SK-N-SH (cell line): Measurements from ENCODE around the gene CCDC81. TPM values are rescaled to one million over a fixed set of nuclear protein-coding genes. Genes with fewer than 3 reads are reported as not detected.
A peak's percentile ranks its signal among the peaks of the same experiment; 100 is the strongest.

Source experiments
- CTCF ChIA-PET: fragments of 300-600, 350-600 bp; formaldehyde crosslinking; extraction: SDS; loops from one replicate; lab custom pipeline; 2021; lab: Yijun Ruan, JAX
- POLR2A ChIA-PET: fragments of 350-600 bp; sonication (Branson Sonifier 250); formaldehyde crosslinking; extraction: SDS; loops from one replicate; lab custom pipeline; 2020; ENCODE audit warnings: antibody characterized with exemption, inconsistent platforms; lab: Yijun Ruan, JAX
- DNase-seq: peaks from one replicate; pipeline ENCODE4 v3.0.0; 2012
- H2AFZ ChIP-seq: fragments of 200-600 bp; sonication (generic); 2 replicates; pipeline ENCODE4 v1.8.1; 2016; ENCODE audit warnings: antibody characterized with exemption, mild to moderate bottlenecking, low read depth
- H3F3A ChIP-seq: fragments of 200-600 bp; sonication (generic); replicated peaks from 2 replicates; pipeline ENCODE3; 2016; ENCODE audit warnings: antibody characterized with exemption, mild to moderate bottlenecking; ENCODE audit not compliant: insufficient read depth
- H3K27ac ChIP-seq, 2 experiments: fragments of 200-500 bp in 1 of 2; fragments of 200-600 bp in 1 of 2; sonication (Bioruptor generic) in 1 of 2; sonication (generic), shearing (Covaris generic) in 1 of 2; 2 replicates each; pipeline versions ENCODE4 v1.5.1 to v1.6.1; 2014 to 2016; ENCODE audit warnings: low read depth in 2 of 2, inconsistent platforms in 1 of 2, low read length in 1 of 2, mild to moderate bottlenecking in 1 of 2, mixed read lengths in 1 of 2
- H3K27me3 ChIP-seq: fragments of 200-600 bp; sonication (generic), shearing (Covaris generic); 2 replicates; pipeline ENCODE4 v1.6.1; 2016; ENCODE audit warnings: mixed run types; ENCODE audit not compliant: insufficient read depth
- H3K36me3 ChIP-seq, 2 experiments: fragments of 200-500 bp in 1 of 2; fragments of 200-600 bp in 1 of 2; sonication (Bioruptor generic) in 1 of 2; sonication (generic) in 1 of 2; replicated peaks in 1 of 2; 2 replicates each; pipeline versions ENCODE3 to v1.5.1; 2014 to 2016; ENCODE audit warnings: low read length in 1 of 2, mild to moderate bottlenecking in 1 of 2; ENCODE audit not compliant: insufficient read depth in 2 of 2, control insufficient read depth in 1 of 2
- H3K4me1 ChIP-seq, 2 experiments: fragments of 200-500 bp in 1 of 2; fragments of 200-600 bp in 1 of 2; sonication (Bioruptor generic) in 1 of 2; sonication (generic), shearing (Covaris generic) in 1 of 2; 2 replicates each; pipeline versions ENCODE4 v1.5.1 to v1.6.1; 2014 to 2016; ENCODE audit warnings: low read depth in 1 of 2, low read length in 1 of 2, mixed run types in 1 of 2; ENCODE audit not compliant: insufficient read depth in 2 of 2, control insufficient read depth in 1 of 2
- H3K4me2 ChIP-seq: fragments of 200-600 bp; sonication (generic), shearing (Covaris generic); 2 replicates; pipeline ENCODE4 v1.6.1; 2017; ENCODE audit warnings: mixed run types
- H3K4me3 ChIP-seq, 2 experiments: fragments of 200-500 bp in 1 of 2; fragments of 200-600 bp in 1 of 2; sonication (Bioruptor generic) in 1 of 2; sonication (generic), shearing (Covaris generic) in 1 of 2; 2 replicates each; pipeline versions ENCODE4 v1.5.1 to v1.8.1; 2014 to 2016; ENCODE audit warnings: low read depth in 2 of 2, inconsistent platforms in 1 of 2, low read length in 1 of 2, mild to moderate bottlenecking in 1 of 2, mixed read lengths in 1 of 2, moderate library complexity in 1 of 2
- H3K79me2 ChIP-seq: fragments of 200-600 bp; sonication (generic); 2 replicates; pipeline ENCODE4 v1.8.1; 2017; ENCODE audit warnings: mild to moderate bottlenecking; ENCODE audit not compliant: insufficient read depth
- H3K9ac ChIP-seq: fragments of 200-600 bp; sonication (generic); 2 replicates; pipeline ENCODE4 v1.6.1; 2017; ENCODE audit warnings: mixed run types
- H3K9me2 ChIP-seq: fragments of 200-600 bp; sonication (generic); 2 replicates; pipeline ENCODE4 v1.6.1; 2017; ENCODE audit warnings: mixed run types
- H3K9me3 ChIP-seq: fragments of 200-600 bp; sonication (generic); 2 replicates; pipeline ENCODE4 v1.6.1; 2017; ENCODE audit warnings: mixed run types, mild to moderate bottlenecking, moderate library complexity
- H4K20me1 ChIP-seq: fragments of 200-600 bp; sonication (generic); 2 replicates; pipeline ENCODE4 v1.6.1; 2017; ENCODE audit warnings: mild to moderate bottlenecking, mixed run types; ENCODE audit not compliant: insufficient read depth
- EP300 ChIP-seq, 2 experiments: IDR thresholded peaks; 2 replicates each; pipeline versions ENCODE4 v1.4.0 to v1.6.1; 2012; ENCODE audit warnings: borderline replicate concordance in 1 of 2, low read depth in 1 of 2, low read length in 1 of 2
- FOSL2 ChIP-seq: IDR thresholded peaks from 2 replicates; pipeline ENCODE4 v1.4.0; 2012; ENCODE audit warnings: low read depth, mild to moderate bottlenecking, moderate library complexity, borderline replicate concordance
- IRF3 ChIP-seq: fragments of 150-350 bp; IDR thresholded peaks from 2 replicates; pipeline ENCODE4 v1.6.1; 2016; ENCODE audit warnings: mild to moderate bottlenecking, low read depth, low read length
- JUND ChIP-seq: IDR thresholded peaks from 2 replicates; pipeline ENCODE4 v1.4.0; 2012
- MAX ChIP-seq: IDR thresholded peaks from 2 replicates; pipeline ENCODE4 v1.4.0; 2012; ENCODE audit warnings: low read depth
- PBX3 ChIP-seq: IDR thresholded peaks from 2 replicates; pipeline ENCODE4; 2012
- POLR2AphosphoS5 ChIP-seq: IDR thresholded peaks from 2 replicates; pipeline ENCODE4 v1.6.1; 2012; ENCODE audit warnings: low read depth, low read length
- REST ChIP-seq: IDR thresholded peaks from 2 replicates; pipeline ENCODE4 v1.6.1; 2012; ENCODE audit warnings: mild to moderate bottlenecking, low read depth, low read length, moderate library complexity
- RXRA ChIP-seq: IDR thresholded peaks from 2 replicates; pipeline ENCODE4 v1.4.0; 2012; ENCODE audit warnings: low read depth, mild to moderate bottlenecking, borderline replicate concordance
- TCF12 ChIP-seq: IDR thresholded peaks from 2 replicates; pipeline ENCODE4 v1.4.0; 2012
- USF1 ChIP-seq: IDR thresholded peaks from 2 replicates; pipeline ENCODE4 v1.4.0; 2012; ENCODE audit warnings: low read depth, borderline replicate concordance
- WGBS: methylation state at CpG from one replicate; pipeline ENCODE4 v1.1.6; 2017; ENCODE audit warnings: low lambda C conversion rate; 5-methylcytosine and 5-hydroxymethylcytosine counted together
- polyA plus RNA-seq, 3 experiments: library from polyadenylated mRNA; depleted of rRNA; stranded (reverse); fragments of >200 nt; gene quantifications; 2 replicates each; pipeline ENCODE4 v1.2.3, GENCODE V29; 2012

CCDC81 gene
- polyA plus RNA-seq, 1 of the 3 experiments (the other 2 are of a cell fraction) = 0.49 TPM

GRCh38 chr11:86438685-86439084, 64.0 kb downstream of the CCDC81 start:
- no peaks in the 10 kb centered on the region for H3K79me2 ChIP-seq

More at GRCh38 chr11:86438685-86439084, 64.0 kb downstream of the CCDC81 start:
- Histone ChIP-seq H4K20me1 (no peaks in the 10 kb centered on the region), H2AFZ (no peak overlapping the region), H3K9ac (no peak overlapping the region), H3K27ac (peak overlapping the region; percentile 2 to 54; a peak in 3 of 4 replicates), H3K9me2 (no peaks in the 10 kb centered on the region), H3K4me2 (no peak overlapping the region), H3F3A (peaks cover 12% of the 10 kb centered on the region), H3K36me3 (peaks cover 0 to 2% of the 10 kb centered on the region in 2 experiments), H3K9me3 (no peaks in the 10 kb centered on the region), H3K27me3 (no peaks in the 10 kb centered on the region), H3K4me3 (no peak overlapping the region), H3K4me1 (peaks cover 0 to 17% of the 10 kb centered on the region in 2 experiments; a peak in 2 of 4 replicates)
- ChIA-PET CTCF (no interaction called here), POLR2A (no interaction called here)
- TF ChIP-seq FOSL2 (peak; percentile 69), MAX (0 out of 2 replicates have a peak, but pooled peaks have one; percentile 14), JUND (peak; percentile 48), PBX3 (peak; percentile 87), IRF3 (no peak), RXRA (no peak), USF1 (peak; percentile 36; the same call in 1 of the 2 replicates), POLR2AphosphoS5 (no peak), TCF12 (peak; percentile 86), REST (no peak), EP300 (IDR thresholded peaks at IDR 0.05; ENCODE audit: borderline replicate concordance in 1 of 2, low read depth in 1 of 2, low read length in 1 of 2) (peak in 1 of 2 experiments; percentile 50; a peak in 1 of 4 replicates)
- 100% methylated on average over 1 of the region's 1 CpG for WGBS
- DNase-seq = no peak
